SIG-M5 (cell line): ENCODE measurements around the gene CEACAM19.

Experiments
- DNase-seq: peaks from one replicate; lab custom pipeline; 2025; lab: John Stamatoyannopoulos, UW

The CEACAM19 gene

GRCh38 chr19:44723299-44723951, 52.1 kb downstream of the CEACAM19 start:
- DNase-seq: no peak

- no peak for DNase-seq
Measured at GRCh38 chr19:44723952-44724319, 52.7 kb downstream of the CEACAM19 start.

GRCh38 chr19:44725251-44725650, 54.0 kb downstream of the CEACAM19 start:
- no peak for DNase-seq

- DNase-seq: no peak
Measured at GRCh38 chr19:44725684-44726083, 54.4 kb downstream of the CEACAM19 start.

- no peak for DNase-seq
Measured at GRCh38 chr19:44726465-44726864, 55.2 kb downstream of the CEACAM19 start.

- no peak for DNase-seq
Measured at GRCh38 chr19:44728178-44728577, 56.9 kb downstream of the CEACAM19 start.

GRCh38 chr19:44729516-44730033, 58.3 kb downstream of the CEACAM19 start:
- no peak for DNase-seq

GRCh38 chr19:44731081-44731480, 59.8 kb downstream of the CEACAM19 start:
- no peak for DNase-seq

- no peak for DNase-seq
Measured at GRCh38 chr19:44731622-44732021, 60.3 kb downstream of the CEACAM19 start.

- DNase-seq: no peak
Measured at GRCh38 chr19:44732235-44733014, 61.1 kb downstream of the CEACAM19 start.
